Putamen (tissue), 1 donor: ENCODE data around the gene GART.
"Not testable (repeated sequence)": the region's sequence is repeated elsewhere in the genome, so short reads cannot be mapped to it uniquely, and the experiment has no call there.

Experiments
- DNase-seq: peaks from one replicate; pipeline ENCODE4 v3.0.0-alpha.2; 2016; ENCODE audit warnings: low spot score

Gene GART

GRCh38 chr21:33469183-33469582, 72.7 kb downstream of the GART start:
- not testable (repeated sequence) for DNase-seq

DNA sequence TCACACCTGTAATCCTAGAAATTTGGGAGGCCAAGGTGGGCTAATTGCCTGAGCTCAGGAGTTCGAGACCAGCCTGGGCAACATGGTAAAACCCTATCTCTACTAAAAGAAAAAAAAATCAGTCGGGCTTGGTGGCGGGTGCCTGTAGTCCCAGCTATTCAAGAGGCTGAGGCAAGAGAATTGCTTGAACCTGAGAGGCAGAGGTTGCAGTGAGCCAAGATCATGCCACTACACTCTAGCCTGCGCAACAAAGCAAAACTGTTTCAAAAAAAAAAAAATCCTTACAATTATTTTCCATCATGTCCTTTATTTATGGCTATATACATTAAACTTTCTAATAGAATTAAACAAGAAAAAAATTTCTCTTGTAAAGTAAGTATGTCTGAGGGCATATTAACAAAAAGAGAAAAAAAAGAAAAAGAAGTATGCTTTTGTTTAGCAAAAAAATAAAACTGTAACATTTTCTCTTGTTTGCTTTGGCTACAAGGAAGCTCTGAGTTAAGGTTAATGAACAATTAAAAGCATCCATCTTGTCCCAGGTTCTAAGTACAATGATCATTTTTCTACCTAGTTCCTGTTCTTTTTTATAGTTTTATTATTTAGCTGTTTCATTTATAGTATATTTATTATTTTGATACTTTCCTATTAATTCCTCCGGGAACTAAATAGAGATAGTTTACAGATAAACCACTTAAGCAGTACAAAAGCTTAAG, 80.2 kb downstream of the GART start:
- DNase-seq, result no peak

DNA sequence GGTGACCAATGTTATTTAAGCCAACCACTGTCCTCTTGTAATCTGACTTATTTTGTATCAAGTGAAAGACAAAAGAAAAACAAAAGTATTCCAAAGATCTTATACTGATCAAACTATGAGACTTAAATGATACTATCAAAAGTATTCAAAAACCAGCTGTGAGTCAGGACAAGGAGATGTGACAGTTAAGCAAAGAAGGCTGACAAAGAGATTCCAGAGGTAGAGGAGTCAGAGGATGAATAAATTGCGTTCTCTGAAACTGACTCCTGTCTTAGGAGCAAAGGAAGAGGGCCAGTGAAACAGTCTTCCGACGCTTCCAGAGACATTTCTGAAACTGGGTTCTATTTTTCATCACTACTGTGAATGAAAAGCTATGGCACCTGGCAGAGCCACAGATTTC, 83.1 kb downstream of the GART start:
- DNase-seq, result no peak

GRCh38 chr21:33455686-33456446, 86.1 kb downstream of the GART start:
- DNase-seq, result no peak
